SK-N-SH treated with all-trans-retinoic acid at 6 μM for 48 hours (cell line): ENCODE measurements around the gene CFL1.
"Not testable (repeated sequence)": the region's sequence is repeated elsewhere in the genome, so short reads cannot be mapped to it uniquely, and the experiment has no call there.

ENCODE experiments used
- ARNTL ChIP-seq: fragments of 450-650 bp; formaldehyde crosslinking; IDR thresholded peaks from 2 replicates; pipeline ENCODE4 v1.5.0; 2020; ENCODE audit warnings: low read depth, mild to moderate bottlenecking, moderate library complexity, borderline replicate concordance
- CSRNP3 ChIP-seq: fragments of 250-450 bp; sonication (Bioruptor Pico); IDR thresholded peaks from 2 replicates; pipeline ENCODE4 v1.5.1; 2021; ENCODE audit warnings: mild to moderate bottlenecking, moderate library complexity
- SNAI2 ChIP-seq: fragments of 250-450 bp; sonication (Bioruptor Pico); IDR thresholded peaks from 2 replicates; pipeline ENCODE4 v1.5.0; 2020; ENCODE audit warnings: mild to moderate bottlenecking, moderate library complexity
- TCF4 ChIP-seq: fragments of 250-450 bp; sonication (Bioruptor Pico); IDR thresholded peaks from 2 replicates; pipeline ENCODE4 v1.8.0; 2021; ENCODE audit warnings: mild to moderate bottlenecking, moderate library complexity, borderline replicate concordance
- TOX ChIP-seq: fragments of 250-450 bp; sonication (Bioruptor Pico); IDR thresholded peaks from 2 replicates; pipeline ENCODE4 v1.8.0; 2021; ENCODE audit warnings: mild to moderate bottlenecking, moderate library complexity, borderline replicate concordance
- ZFP3 ChIP-seq: fragments of 250-450 bp; sonication (Bioruptor Pico); IDR thresholded peaks from 2 replicates; pipeline ENCODE4 v1.5.0; 2020; ENCODE audit warnings: mild to moderate bottlenecking, moderate library complexity
- ZNF8 ChIP-seq: fragments of 450-650 bp; formaldehyde crosslinking; IDR thresholded peaks from 2 replicates; pipeline ENCODE4 v1.5.0; 2020; ENCODE audit warnings: mild to moderate bottlenecking, moderate library complexity
- TF ChIP-seq, protein P1 (sequence below): fragments of 250-450 bp; sonication (Bioruptor Pico); IDR thresholded peaks from 2 replicates; pipeline ENCODE4 v1.8.0; 2020; ENCODE audit warnings: mild to moderate bottlenecking, moderate library complexity, borderline replicate concordance

GRCh38 chr11:65832231-65832630, 25.7 kb downstream of the CFL1 start:
- not testable (repeated sequence) for TF ChIP-seq ZNF8, SNAI2, TCF4, CSRNP3, ARNTL, TOX, ZFP3 (CRISPR knock-in tag)
- TF ChIP-seq, protein P1, sequence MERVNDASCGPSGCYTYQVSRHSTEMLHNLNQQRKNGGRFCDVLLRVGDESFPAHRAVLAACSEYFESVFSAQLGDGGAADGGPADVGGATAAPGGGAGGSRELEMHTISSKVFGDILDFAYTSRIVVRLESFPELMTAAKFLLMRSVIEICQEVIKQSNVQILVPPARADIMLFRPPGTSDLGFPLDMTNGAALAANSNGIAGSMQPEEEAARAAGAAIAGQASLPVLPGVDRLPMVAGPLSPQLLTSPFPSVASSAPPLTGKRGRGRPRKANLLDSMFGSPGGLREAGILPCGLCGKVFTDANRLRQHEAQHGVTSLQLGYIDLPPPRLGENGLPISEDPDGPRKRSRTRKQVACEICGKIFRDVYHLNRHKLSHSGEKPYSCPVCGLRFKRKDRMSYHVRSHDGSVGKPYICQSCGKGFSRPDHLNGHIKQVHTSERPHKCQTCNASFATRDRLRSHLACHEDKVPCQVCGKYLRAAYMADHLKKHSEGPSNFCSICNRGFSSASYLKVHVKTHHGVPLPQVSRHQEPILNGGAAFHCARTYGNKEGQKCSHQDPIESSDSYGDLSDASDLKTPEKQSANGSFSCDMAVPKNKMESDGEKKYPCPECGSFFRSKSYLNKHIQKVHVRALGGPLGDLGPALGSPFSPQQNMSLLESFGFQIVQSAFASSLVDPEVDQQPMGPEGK (CRISPR knock-in tag): not testable (repeated sequence)
